ENCODE data around the gene NOTCH1.
"Not testable (repeated sequence)": the region's sequence is repeated elsewhere in the genome, so short reads cannot be mapped to it uniquely, and the experiment has no call there.

NOTCH1 gene

DNA sequence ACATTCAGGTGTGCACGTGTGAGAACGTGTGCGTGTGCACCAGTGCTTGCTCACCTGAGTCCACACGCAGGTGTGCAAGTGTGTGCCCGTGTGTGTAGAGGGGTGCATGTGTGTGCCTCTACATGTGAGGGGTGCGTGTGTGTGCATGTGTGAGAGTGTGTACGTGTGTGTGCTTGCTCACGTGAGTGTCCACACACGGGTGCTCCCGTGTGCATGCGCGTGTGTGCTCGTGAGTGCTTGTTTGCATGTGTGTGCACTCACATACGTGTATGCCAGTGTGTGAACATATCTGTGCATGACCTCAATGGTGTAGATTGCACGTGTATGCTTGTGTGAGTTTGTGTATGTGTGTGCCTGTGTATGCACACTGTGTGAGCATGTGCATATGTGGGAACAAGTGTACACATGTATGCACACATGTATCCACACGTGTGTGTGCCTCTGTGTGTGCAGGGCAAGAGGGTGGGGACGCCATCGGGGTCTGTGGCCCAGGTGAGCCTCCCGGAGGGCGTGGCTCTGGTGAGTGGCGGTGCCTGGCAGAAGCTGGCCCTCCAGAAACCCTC lies 40.6 kb upstream of the NOTCH1 start:
- no peak overlapping the region for H3K4me3 ChIP-seq (ENCODE audit: low read length)
- no peaks in the 10 kb centered on the region for H3K9me3 ChIP-seq (ENCODE audit: control insufficient read depth, low read length)
- no peak overlapping the region for H3K9ac ChIP-seq (ENCODE audit: low read length)
- H3K27me3 ChIP-seq (replicated peaks; ENCODE audit: control insufficient read depth, insufficient read depth, low read length), result peaks cover 33% of the 10 kb centered on the region
- DNase-seq (ENCODE audit: low read depth), result no peak
- peaks cover 15% of the 10 kb centered on the region for H3K4me1 ChIP-seq (ENCODE audit: control insufficient read depth, insufficient read depth, low read length)
- no peaks in the 10 kb centered on the region for H3K36me3 ChIP-seq (ENCODE audit: control insufficient read depth, insufficient read depth, low read length, severe bottlenecking)

DNA sequence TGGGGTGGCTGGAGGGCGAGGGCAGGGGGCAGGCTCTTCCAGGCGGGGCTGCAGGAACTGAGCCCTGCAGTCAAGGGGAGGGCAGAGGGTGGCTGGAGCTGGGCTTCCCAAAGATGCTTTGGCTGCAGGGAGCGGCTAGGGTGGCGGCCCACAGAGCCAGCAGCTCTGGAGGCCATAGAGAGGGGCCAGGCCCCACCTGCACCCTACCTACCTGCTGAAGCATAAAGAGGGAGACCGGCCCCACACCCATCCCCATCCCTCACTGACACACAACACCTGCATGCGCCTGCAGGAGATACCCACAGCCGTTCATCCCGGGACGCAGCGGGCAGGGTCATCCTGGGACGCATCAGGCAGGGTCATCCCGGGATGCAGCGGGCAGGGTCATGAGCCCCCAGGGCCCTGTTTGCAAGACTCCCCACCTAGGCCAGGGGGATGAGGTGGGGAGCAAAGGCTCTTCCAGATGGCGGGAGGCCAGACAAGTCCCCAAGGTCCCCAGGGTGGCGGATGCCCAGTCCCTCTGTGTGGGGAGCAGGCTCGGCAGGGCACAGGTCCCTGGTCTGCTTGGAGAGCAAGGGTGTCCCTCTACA lies 39.8 kb upstream of the NOTCH1 start:
- H3K9me3 ChIP-seq (ENCODE audit: control insufficient read depth, low read length), result no peaks in the 10 kb centered on the region

DNA sequence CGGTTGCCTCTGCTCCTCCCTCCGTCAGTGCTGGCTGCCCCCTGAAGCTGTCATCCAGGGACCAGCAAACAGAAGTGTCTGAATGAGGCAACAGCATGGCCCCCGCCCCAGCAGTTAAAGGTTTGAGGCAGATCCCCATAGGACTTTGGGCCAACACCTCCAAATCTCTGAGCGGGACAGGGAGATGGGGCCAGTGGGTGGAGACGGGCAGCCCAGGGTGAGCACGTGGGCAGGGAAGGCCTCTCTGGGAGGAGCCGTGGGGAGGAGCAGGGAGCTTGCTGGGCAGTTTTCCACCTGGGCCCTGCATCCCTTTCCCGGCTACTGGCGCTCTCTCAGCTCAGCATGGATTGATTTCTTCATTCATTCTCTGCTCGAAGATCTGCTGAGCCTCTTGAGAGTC lies 39.1 kb upstream of the NOTCH1 start:
- no peak for DNase-seq (ENCODE audit: low read depth)
- peaks cover 32% of the 10 kb centered on the region for H3K27me3 ChIP-seq (replicated peaks; ENCODE audit: control insufficient read depth, insufficient read depth, low read length)
- no peaks in the 10 kb centered on the region for H3K36me3 ChIP-seq (ENCODE audit: control insufficient read depth, insufficient read depth, low read length, severe bottlenecking)
- H3K4me1 ChIP-seq (ENCODE audit: control insufficient read depth, insufficient read depth, low read length), result peaks cover 5% of the 10 kb centered on the region
- H3K9me3 ChIP-seq (ENCODE audit: control insufficient read depth, low read length), result no peaks in the 10 kb centered on the region
- no peak overlapping the region for H3K9ac ChIP-seq (ENCODE audit: low read length)
- H3K4me3 ChIP-seq (ENCODE audit: low read length), result no peak overlapping the region

More for the DNA sequence above, 39.8 kb upstream of the NOTCH1 start:
- H3K36me3 ChIP-seq (ENCODE audit: control insufficient read depth, insufficient read depth, low read length, severe bottlenecking), result no peaks in the 10 kb centered on the region
- no peak overlapping the region for H3K9ac ChIP-seq (ENCODE audit: low read length)
- H3K4me1 ChIP-seq (ENCODE audit: control insufficient read depth, insufficient read depth, low read length), result peaks cover 12% of the 10 kb centered on the region
- H3K27me3 ChIP-seq (replicated peaks; ENCODE audit: control insufficient read depth, insufficient read depth, low read length), result peaks cover 32% of the 10 kb centered on the region
- H3K4me3 ChIP-seq (ENCODE audit: low read length), result no peak overlapping the region
- DNase-seq (ENCODE audit: low read depth), result no peak

DNA sequence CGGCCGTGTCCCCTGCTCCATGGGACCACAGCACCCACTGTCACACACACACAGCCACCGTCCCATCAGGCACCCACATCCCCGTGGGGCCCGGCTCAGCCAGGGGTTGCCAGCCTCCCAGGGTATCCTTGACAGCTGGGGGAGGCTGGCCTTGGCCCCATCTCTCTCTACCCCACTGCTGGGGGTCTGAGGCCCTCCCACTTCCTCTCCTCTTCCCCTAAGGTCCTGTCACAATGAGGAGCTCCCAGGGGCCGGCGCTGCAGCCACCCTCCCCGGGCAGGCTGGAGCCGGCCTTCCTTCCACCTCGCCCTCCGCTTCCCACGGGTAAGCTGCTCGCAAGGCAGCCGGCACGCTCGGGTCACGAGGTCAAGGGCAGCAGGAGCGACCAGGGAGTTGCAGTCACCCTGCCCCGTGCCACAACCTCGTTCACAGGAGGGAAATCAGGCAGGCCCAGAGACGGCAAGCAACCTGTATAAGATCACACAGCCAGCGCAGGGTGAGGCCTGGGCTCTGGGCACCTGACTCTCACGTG lies 38.6 kb upstream of the NOTCH1 start:
- peaks cover 32% of the 10 kb centered on the region for H3K27me3 ChIP-seq (replicated peaks; ENCODE audit: control insufficient read depth, insufficient read depth, low read length)
- H3K9me3 ChIP-seq (ENCODE audit: control insufficient read depth, low read length), result no peaks in the 10 kb centered on the region
- DNase-seq (ENCODE audit: low read depth), result no peak
- H3K4me3 ChIP-seq (ENCODE audit: low read length), result no peak overlapping the region
- no peaks in the 10 kb centered on the region for H3K36me3 ChIP-seq (ENCODE audit: control insufficient read depth, insufficient read depth, low read length, severe bottlenecking)
- no peak overlapping the region for H3K9ac ChIP-seq (ENCODE audit: low read length)
- H3K4me1 ChIP-seq (ENCODE audit: control insufficient read depth, insufficient read depth, low read length), result peaks cover 5% of the 10 kb centered on the region

DNA sequence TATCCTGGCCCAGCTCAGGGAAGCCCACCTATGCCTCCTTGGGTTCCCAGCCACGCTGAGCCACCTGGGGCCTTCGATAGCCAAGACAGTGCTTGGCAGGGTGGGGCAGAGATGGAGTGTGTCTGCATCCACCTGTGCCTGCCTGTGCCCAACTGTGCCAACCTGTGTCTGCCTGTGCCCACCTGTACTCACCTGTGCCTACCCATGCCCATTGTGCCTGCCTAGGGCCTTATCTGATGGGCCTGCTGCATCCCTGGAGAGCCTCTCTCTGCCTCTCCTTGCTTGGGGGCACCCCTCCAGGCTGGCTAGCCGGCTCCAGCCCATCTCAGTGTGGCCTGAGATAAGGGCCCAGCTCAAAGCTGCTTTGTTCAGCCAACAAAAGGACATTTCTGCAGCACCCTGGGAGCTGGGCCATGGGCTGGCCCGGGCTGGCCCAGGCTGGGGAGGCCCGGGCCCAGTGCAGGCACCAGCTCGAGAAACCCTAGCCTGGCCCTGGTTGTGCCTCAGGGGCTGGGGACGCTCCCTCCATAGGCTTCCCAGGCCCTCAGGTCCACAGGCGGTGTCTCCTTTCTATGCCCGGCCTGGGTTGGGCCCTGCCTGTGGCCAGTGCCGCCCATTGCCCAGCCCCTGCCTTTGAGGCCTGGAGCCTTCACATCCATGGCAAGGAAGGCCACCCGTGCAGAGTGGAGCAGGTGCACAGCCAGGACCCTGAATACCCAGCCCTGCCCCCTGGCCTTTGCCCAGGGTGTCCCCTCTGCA lies 37.3 kb upstream of the NOTCH1 start:
- Histone ChIP-seq H3K9ac (ENCODE audit: low read length) (no peak overlapping the region), H3K9me3 (ENCODE audit: control insufficient read depth, low read length) (no peaks in the 10 kb centered on the region), H3K4me3 (ENCODE audit: low read length) (no peak overlapping the region), H3K4me1 (ENCODE audit: control insufficient read depth, insufficient read depth, low read length) (peaks cover 5% of the 10 kb centered on the region), H3K27me3 (replicated peaks; ENCODE audit: control insufficient read depth, insufficient read depth, low read length) (peaks cover 32% of the 10 kb centered on the region), H3K36me3 (ENCODE audit: control insufficient read depth, insufficient read depth, low read length, severe bottlenecking) (no peaks in the 10 kb centered on the region)
- no peak for DNase-seq (ENCODE audit: low read depth)

DNA sequence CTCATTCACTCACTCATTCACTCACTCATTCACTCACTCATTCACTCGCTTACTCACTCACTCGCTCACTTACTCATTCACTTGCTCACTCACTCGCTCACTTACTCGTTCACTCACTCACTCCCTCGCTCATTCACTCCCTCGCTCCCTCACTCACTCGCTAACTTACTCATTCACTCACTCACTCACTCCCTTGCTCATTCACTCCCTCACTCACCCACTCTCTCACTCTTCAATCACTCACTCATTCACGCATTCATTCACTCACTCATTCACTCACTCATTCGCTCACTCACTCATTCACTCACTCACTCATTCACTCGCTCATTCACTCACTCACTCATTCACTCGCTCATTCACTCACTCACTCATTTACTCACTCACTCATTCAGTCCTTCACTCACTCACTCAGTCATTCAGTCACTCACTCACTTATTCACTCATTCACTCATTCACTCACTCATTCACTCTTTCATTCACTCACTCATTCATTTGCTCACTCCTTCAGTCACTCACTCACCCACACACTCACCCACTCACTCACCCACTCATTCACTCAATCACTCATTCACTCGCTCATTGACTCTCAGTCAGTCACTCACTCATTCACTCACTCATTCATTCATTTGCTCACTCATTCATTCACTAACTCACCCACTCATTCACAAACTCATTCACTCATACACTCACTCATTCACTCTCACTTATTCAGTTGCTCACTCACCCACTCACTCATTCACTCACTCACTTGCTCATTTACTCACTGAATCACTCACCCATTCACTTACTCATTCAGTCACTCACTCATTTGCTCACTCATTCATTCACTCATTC lies 36.0 kb upstream of the NOTCH1 start:
- Histone ChIP-seq H3K4me3 (ENCODE audit: low read length) (no peak overlapping the region), H3K9ac (ENCODE audit: low read length) (no peak overlapping the region), H3K9me3 (ENCODE audit: control insufficient read depth, low read length) (no peaks in the 10 kb centered on the region), H3K36me3 (ENCODE audit: control insufficient read depth, insufficient read depth, low read length, severe bottlenecking) (no peaks in the 10 kb centered on the region), H3K4me1 (ENCODE audit: control insufficient read depth, insufficient read depth, low read length) (no peaks in the 10 kb centered on the region), H3K27me3 (replicated peaks; ENCODE audit: control insufficient read depth, insufficient read depth, low read length) (peaks cover 24% of the 10 kb centered on the region)
- DNase-seq (ENCODE audit: low read depth), result no peak

DNA sequence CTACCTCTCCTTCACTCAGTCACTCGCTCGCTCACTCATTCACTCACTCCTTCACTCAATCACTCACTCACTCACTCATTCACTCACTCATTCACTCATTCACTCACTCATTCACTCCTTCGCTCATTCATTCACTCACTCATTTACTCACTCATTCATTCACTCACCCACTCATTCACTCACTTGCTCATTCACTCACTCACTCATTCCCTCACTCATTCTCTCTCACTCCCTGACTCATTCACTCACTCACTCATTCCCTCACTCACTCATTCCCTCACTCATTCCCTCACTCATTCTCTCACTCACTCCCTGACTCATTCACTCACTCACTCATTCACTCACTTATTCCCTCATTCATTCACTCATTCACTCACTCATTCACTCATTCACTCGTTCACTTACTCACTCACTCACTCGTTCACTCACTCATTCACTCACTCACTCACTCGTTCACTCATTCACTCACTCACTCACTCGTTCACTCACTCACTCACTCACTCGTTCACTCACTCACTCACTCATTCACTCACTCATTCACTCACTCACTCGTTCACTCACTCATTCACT lies 33.9 kb upstream of the NOTCH1 start:
- not testable (repeated sequence) for DNase-seq (ENCODE audit: low read depth); H3K36me3 ChIP-seq (ENCODE audit: control insufficient read depth, insufficient read depth, low read length, severe bottlenecking); H3K9me3 ChIP-seq (ENCODE audit: control insufficient read depth, low read length); H3K9ac ChIP-seq (ENCODE audit: low read length); H3K4me3 ChIP-seq (ENCODE audit: low read length); H3K27me3 ChIP-seq (replicated peaks; ENCODE audit: control insufficient read depth, insufficient read depth, low read length); H3K4me1 ChIP-seq (ENCODE audit: control insufficient read depth, insufficient read depth, low read length)

DNA sequence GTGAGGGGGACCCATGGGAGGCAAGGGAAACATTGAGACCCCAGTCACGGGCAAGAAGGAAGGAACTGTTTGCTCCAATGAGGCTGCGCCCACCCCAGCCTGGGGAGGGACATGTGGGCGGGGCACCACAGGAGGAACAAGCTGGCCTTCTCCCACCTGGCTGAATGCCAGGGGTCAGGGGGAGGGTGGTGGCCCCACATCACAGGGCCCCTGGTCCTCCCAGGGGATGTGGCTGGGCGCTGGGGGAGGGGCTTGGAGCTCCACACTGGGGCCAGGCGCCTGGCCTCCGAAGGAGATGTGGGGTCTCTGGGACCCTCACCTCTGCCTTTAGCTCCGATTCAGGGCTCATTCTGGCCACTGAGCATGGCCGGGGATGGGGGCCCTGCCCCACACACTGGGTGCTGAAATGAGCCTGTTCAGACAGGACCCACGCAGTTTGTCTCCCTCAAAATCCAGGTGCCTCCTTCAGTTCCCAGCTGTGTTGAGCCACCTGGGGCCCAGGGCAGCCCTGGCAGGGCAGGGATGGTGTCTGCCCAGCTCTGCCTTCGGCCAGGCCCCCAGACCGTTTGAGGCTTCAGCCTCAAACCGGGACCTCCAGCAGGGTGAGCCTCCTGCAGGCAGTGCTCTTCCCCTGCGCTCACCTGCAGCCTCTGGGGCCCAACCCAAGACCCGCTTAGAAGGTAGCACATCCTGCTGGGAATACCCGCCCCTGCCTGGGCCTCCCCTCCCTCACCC lies 33.2 kb upstream of the NOTCH1 start:
- no peak overlapping the region for H3K4me3 ChIP-seq (ENCODE audit: low read length)
- no peak overlapping the region for H3K9ac ChIP-seq (ENCODE audit: low read length)
- H3K27me3 ChIP-seq (replicated peaks; ENCODE audit: control insufficient read depth, insufficient read depth, low read length), result peaks cover 6% of the 10 kb centered on the region
- no peaks in the 10 kb centered on the region for H3K4me1 ChIP-seq (ENCODE audit: control insufficient read depth, insufficient read depth, low read length)
- no peak for DNase-seq (ENCODE audit: low read depth)
- no peaks in the 10 kb centered on the region for H3K36me3 ChIP-seq (ENCODE audit: control insufficient read depth, insufficient read depth, low read length, severe bottlenecking)
- no peaks in the 10 kb centered on the region for H3K9me3 ChIP-seq (ENCODE audit: control insufficient read depth, low read length)

DNA sequence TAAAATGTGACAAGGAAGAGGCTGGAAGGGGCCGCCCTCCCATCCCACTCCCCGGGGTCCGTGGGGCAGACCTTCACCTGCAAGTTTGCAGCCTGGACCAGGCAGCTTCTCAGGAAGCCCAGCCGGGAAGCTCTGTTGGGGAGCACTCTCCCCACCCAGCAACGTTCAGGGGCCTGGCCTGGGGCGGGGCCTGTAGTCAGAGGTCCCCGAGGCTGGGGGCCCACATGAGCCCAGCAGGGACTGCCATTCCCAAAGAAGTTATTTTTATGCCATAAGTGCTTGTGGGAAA lies 32.7 kb upstream of the NOTCH1 start:
- H3K36me3 ChIP-seq (ENCODE audit: control insufficient read depth, insufficient read depth, low read length, severe bottlenecking), result no peaks in the 10 kb centered on the region
- H3K9me3 ChIP-seq (ENCODE audit: control insufficient read depth, low read length), result no peaks in the 10 kb centered on the region
- no peak overlapping the region for H3K4me3 ChIP-seq (ENCODE audit: low read length)
- no peaks in the 10 kb centered on the region for H3K4me1 ChIP-seq (ENCODE audit: control insufficient read depth, insufficient read depth, low read length)
- H3K9ac ChIP-seq (ENCODE audit: low read length), result no peak overlapping the region
- H3K27me3 ChIP-seq (replicated peaks; ENCODE audit: control insufficient read depth, insufficient read depth, low read length), result peaks cover 6% of the 10 kb centered on the region
- no peak for DNase-seq (ENCODE audit: low read depth)

DNA sequence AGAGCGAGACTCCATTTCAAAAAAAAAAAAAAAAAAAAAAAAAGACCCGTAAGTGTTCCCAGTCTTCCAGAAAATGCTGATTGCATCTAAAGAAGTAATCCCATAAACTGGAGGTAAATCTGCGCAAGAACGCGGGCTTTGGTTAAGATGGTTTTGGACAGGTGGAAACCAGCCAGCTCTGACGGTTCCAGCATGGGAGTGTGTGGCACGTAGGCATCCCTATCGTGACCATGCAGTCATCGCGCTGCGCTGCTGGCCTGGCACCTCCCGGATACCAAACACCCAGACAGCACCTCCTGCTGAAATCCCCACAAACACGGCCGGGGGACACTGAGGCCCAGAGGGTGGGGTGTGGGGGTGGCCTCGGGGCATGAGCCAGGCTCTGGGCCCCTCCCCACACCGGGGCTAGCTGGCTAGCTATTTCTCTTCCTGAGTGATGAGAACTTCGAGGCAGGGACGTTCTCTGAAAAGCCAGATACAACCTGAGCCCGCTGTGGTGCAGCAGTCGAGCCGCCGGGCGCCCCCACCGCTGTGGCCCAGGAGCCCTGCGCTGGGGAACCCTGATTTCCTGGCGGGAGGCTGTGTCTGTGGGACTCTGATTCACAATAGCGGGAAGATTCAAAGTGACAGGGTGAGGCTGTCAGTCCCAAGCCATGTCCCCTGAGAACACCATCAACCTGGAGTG lies 32.2 kb upstream of the NOTCH1 start:
- H3K4me1 ChIP-seq (ENCODE audit: control insufficient read depth, insufficient read depth, low read length), result no peaks in the 10 kb centered on the region
- no peak for DNase-seq (ENCODE audit: low read depth)
- H3K9me3 ChIP-seq (ENCODE audit: control insufficient read depth, low read length), result no peaks in the 10 kb centered on the region
- no peak overlapping the region for H3K9ac ChIP-seq (ENCODE audit: low read length)
- peaks cover 6% of the 10 kb centered on the region for H3K27me3 ChIP-seq (replicated peaks; ENCODE audit: control insufficient read depth, insufficient read depth, low read length)
- no peak overlapping the region for H3K4me3 ChIP-seq (ENCODE audit: low read length)
- H3K36me3 ChIP-seq (ENCODE audit: control insufficient read depth, insufficient read depth, low read length, severe bottlenecking), result no peaks in the 10 kb centered on the region
